GM12878 (cell line): ENCODE results near the gene TRPM5. TPM values are rescaled to one million over a fixed set of nuclear protein-coding genes. Genes with fewer than 3 reads are reported as not detected.

Experiments used
- BMI1 ChIP-seq: fragments of 450-650 bp; IDR thresholded peaks from 2 replicates; pipeline ENCODE4 v1.6.1; 2016; ENCODE audit warnings: mild to moderate bottlenecking, moderate library complexity, borderline replicate concordance
- CBX5 ChIP-seq: sonication (generic); IDR thresholded peaks from 2 replicates; pipeline ENCODE4 v1.6.1; 2016; ENCODE audit warnings: low read depth, moderate library complexity, mild to moderate bottlenecking, inconsistent platforms
- DPF2 ChIP-seq: fragments of 450-650 bp; IDR thresholded peaks from 2 replicates; pipeline ENCODE4 v1.6.1; 2017; ENCODE audit warnings: mild to moderate bottlenecking
- E2F4 ChIP-seq: IDR thresholded peaks from 2 replicates; pipeline ENCODE4 v1.6.1; 2012; ENCODE audit warnings: low read depth, low read length, improper control_type of control experiment
- E2F8 ChIP-seq: fragments of 450-650 bp; IDR thresholded peaks from 2 replicates; pipeline ENCODE4 v1.6.1; 2018; ENCODE audit warnings: mild to moderate bottlenecking, low read depth, moderate library complexity; ENCODE audit not compliant: partially characterized antibody
- GABPA ChIP-seq: IDR thresholded peaks from 2 replicates; pipeline ENCODE4 v1.6.1; 2014; ENCODE audit warnings: antibody characterized with exemption, low read depth, mild to moderate bottlenecking, inconsistent platforms
- HCFC1 ChIP-seq: fragments of 150-350 bp; IDR thresholded peaks from 2 replicates; pipeline ENCODE4 v1.6.1; 2014; ENCODE audit warnings: low read length
- HDAC2 ChIP-seq: fragments of 200-600 bp; sonication (generic); IDR thresholded peaks from 2 replicates; pipeline ENCODE4 v1.6.1; 2017
- KAT2A ChIP-seq: conservative IDR thresholded peaks from 2 replicates; pipeline ENCODE4 v1.6.1; 2011; ENCODE audit warnings: low read depth, low read length; ENCODE audit not compliant: control insufficient read depth
- LARP7 ChIP-seq: fragments of 450-650 bp; IDR thresholded peaks from 2 replicates; pipeline ENCODE4 v1.6.1; 2017; ENCODE audit warnings: mild to moderate bottlenecking
- MLLT1 ChIP-seq: fragments of 450-650 bp; IDR thresholded peaks from 2 replicates; pipeline ENCODE4 v1.6.1; 2016; ENCODE audit warnings: mild to moderate bottlenecking
- NFYB ChIP-seq: IDR thresholded peaks from 2 replicates; pipeline ENCODE4 v1.6.1; 2011; ENCODE audit warnings: low read depth, mild to moderate bottlenecking, low read length, improper control_type of control experiment, moderate library complexity; ENCODE audit not compliant: insufficient read depth
- NR2C1 ChIP-seq: fragments of 450-650 bp; IDR thresholded peaks from 2 replicates; pipeline ENCODE4 v1.6.1; 2017; ENCODE audit warnings: antibody characterized with exemption, mild to moderate bottlenecking, moderate library complexity
- RAD21 ChIP-seq: IDR thresholded peaks from 2 replicates; pipeline ENCODE4 v1.6.1; 2011; ENCODE audit warnings: mild to moderate bottlenecking, low read depth, low read length, moderate library complexity; ENCODE audit not compliant: insufficient read depth
- RAD51 ChIP-seq: fragments of 450-650 bp; IDR thresholded peaks from 2 replicates; pipeline ENCODE4 v1.6.1; 2016; ENCODE audit warnings: moderate library complexity, mild to moderate bottlenecking, inconsistent platforms
- RELB ChIP-seq: fragments of 450-650 bp; IDR thresholded peaks from 2 replicates; pipeline ENCODE4 v1.6.1; 2017; ENCODE audit warnings: low read depth, mild to moderate bottlenecking, moderate library complexity
- SIX5 ChIP-seq: IDR thresholded peaks from 2 replicates; pipeline ENCODE4 v1.6.1; 2011; ENCODE audit warnings: mild to moderate bottlenecking, low read depth, low read length, moderate library complexity; ENCODE audit not compliant: severe bottlenecking
- SREBF2 ChIP-seq: IDR thresholded peaks from 2 replicates; pipeline ENCODE4 v1.6.1; 2012; ENCODE audit warnings: mild to moderate bottlenecking, low read length
- TCF12 ChIP-seq: IDR thresholded peaks from 2 replicates; pipeline ENCODE4 v1.6.1; 2011; ENCODE audit warnings: low read depth, mild to moderate bottlenecking, low read length
- TCF7 ChIP-seq: IDR thresholded peaks from 2 replicates; pipeline ENCODE4 v1.6.1; 2014; ENCODE audit warnings: antibody characterized with exemption, borderline replicate concordance
- YBX1 ChIP-seq: fragments of 450-650 bp; IDR thresholded peaks from 2 replicates; pipeline ENCODE4 v1.6.1; 2016; ENCODE audit warnings: antibody characterized with exemption
- ZNF207 ChIP-seq: fragments of 450-650 bp; IDR thresholded peaks from 2 replicates; pipeline ENCODE4 v1.6.1; 2014; ENCODE audit warnings: antibody characterized with exemption, mild to moderate bottlenecking, borderline replicate concordance
- ZNF24 ChIP-seq: fragments of 450-650 bp; IDR thresholded peaks from 2 replicates; pipeline ENCODE4 v1.6.1; 2017; ENCODE audit warnings: antibody characterized with exemption, mild to moderate bottlenecking
- polyA plus RNA-seq, 11 experiments: library from polyadenylated mRNA; depleted of rRNA in 4 of 11; unstranded in 6 of 11; stranded (reverse) in 5 of 11; fragments of >200 nt; fragmentation: Nextera tagmentation in 4 of 11; fragmentation: Illumina TruSeq in 1 of 11; extraction: Ambion mirVana in 4 of 11; extraction: Trizol in 1 of 11; gene quantifications; 1 replicate in 1 of 11; 2 replicates in 10 of 11; pipeline versions ENCODE4 v1.2.1 to v1.2.3, GENCODE V29; 2011 to 2016; ENCODE audit warnings: inconsistent platforms in 2 of 11, missing spikeins in 2 of 11, low read depth in 1 of 11
- total RNA-seq, 4 experiments: library from RNA; depleted of rRNA in 3 of 4; stranded (reverse); fragments of >200 nt in 3 of 4; fragmentation: Illumina TruSeq in 1 of 4; extraction: Trizol in 1 of 4; gene quantifications; 2 replicates each; pipeline versions ENCODE4 v1.2.1 to v1.2.3, GENCODE V29; 2013 to 2021

The TRPM5 gene
- total and polyA plus RNA-seq, 10 of the 15 experiments (the other 5 are each of a cell fraction or from before 2014, with no cell fraction given), result not detected

GRCh38 chr11:2400069-2400761 lies 44.1 kb downstream of the TRPM5 start, which contains the start of gene TSSC4 (continued):
- TF ChIP-seq E2F8, result peak; percentile 94
- TF ChIP-seq TCF7, result no peak
- peak; percentile 64 for TF ChIP-seq NR2C1
- TF ChIP-seq MLLT1, result peak; percentile 59; the same call in 1 of the 2 replicates
- TF ChIP-seq SREBF2, result peak; percentile 52
- TF ChIP-seq CBX5, result no peak
- no peak for TF ChIP-seq YBX1
- peak; percentile 77 for TF ChIP-seq LARP7
- peak; percentile 98 for TF ChIP-seq HCFC1
- peak; percentile 94 for TF ChIP-seq SIX5
- 0 out of 2 replicates have a peak, but pooled peaks have one; percentile 66 for TF ChIP-seq TCF12
- TF ChIP-seq GABPA, result peak; percentile 97
- peak; percentile 51 for TF ChIP-seq RAD21
- no peak for TF ChIP-seq HDAC2
- TF ChIP-seq RELB, result peak; percentile 48; the same call in 1 of the 2 replicates
- no peak for TF ChIP-seq ZNF24
- no peak for TF ChIP-seq E2F4
- TF ChIP-seq NFYB, result no peak
- no peak for TF ChIP-seq BMI1
- TF ChIP-seq DPF2, result peak; percentile 69
- TF ChIP-seq ZNF207, result peak; percentile 93; the same call in 1 of the 2 replicates
- TF ChIP-seq KAT2A, result no peak
- TF ChIP-seq RAD51, result no peak
